A549 (cell line): Measurements from ENCODE around the gene CBFA2T2. TPM values are rescaled to one million over a fixed set of nuclear protein-coding genes. Genes with fewer than 3 reads are reported as not detected.
"Not testable (repeated sequence)": the region's sequence is repeated elsewhere in the genome, so short reads cannot be mapped to it uniquely, and the experiment has no call there.

Source experiments
- ATAC-seq, 2 experiments: fragments of 200-7000 bp in 1 of 2; fragments of >200 bp in 1 of 2; cut with Nextera tagmentation in 1 of 2; cut with Tn5 transposase in 1 of 2; 3 replicates each; pipeline versions ENCODE4 v1.8.0 to v1.9.1; 2018 to 2020; ENCODE audit warnings: mild to moderate bottlenecking in 1 of 2, moderate library complexity in 1 of 2
- CTCF ChIA-PET: fragments of 300-600 bp; sonication (Branson Sonifier 250); formaldehyde crosslinking; extraction: SDS; loops from one replicate; lab custom pipeline; 2021; ENCODE audit warnings: antibody characterized with exemption, inconsistent platforms; lab: Yijun Ruan, JAX
- POLR2A ChIA-PET: fragments of 350-600 bp; formaldehyde crosslinking; extraction: SDS; loops from one replicate; lab custom pipeline; 2021; ENCODE audit warnings: antibody characterized with exemption, inconsistent platforms; lab: Yijun Ruan, JAX
- DNase-seq, 2 experiments: peaks; one replicate each; pipeline versions ENCODE4 v3.0.0 to v3.0.0-alpha.2; 2011 to 2016; ENCODE audit warnings: low read depth in 1 of 2, low spot score in 1 of 2
- FAIRE-seq: peaks from 2 replicates; lab custom pipeline; 2011; peaks lifted over from hg19 to GRCh38; lab: Jason Lieb, UNC
- H3K27ac ChIP-seq, 2 experiments: fragments of >200 bp; sonication (Bioruptor Twin); formaldehyde crosslinking; 3 replicates each; pipeline ENCODE4 v1.5.1; 2016 to 2017
- H3K4me1 ChIP-seq: fragments of >200 bp; sonication (Bioruptor Twin); formaldehyde crosslinking; 3 replicates; pipeline ENCODE4 v1.6.1; 2016
- H3K4me2 ChIP-seq: fragments of >200 bp; sonication (Bioruptor Twin); formaldehyde crosslinking; 3 replicates; pipeline ENCODE4 v1.6.1; 2016
- H3K4me3 ChIP-seq: fragments of >200 bp; sonication (Bioruptor Twin); formaldehyde crosslinking; 3 replicates; pipeline ENCODE4 v1.5.1; 2016
- H3K9me3 ChIP-seq: fragments of >200 bp; sonication (Bioruptor Twin); formaldehyde crosslinking; 3 replicates; pipeline ENCODE4 v1.6.1; 2016
- BHLHE40 ChIP-seq: IDR thresholded peaks from 2 replicates; pipeline ENCODE4 v1.6.1; 2012; ENCODE audit warnings: low read depth, low read length, inconsistent platforms
- CHD4 ChIP-seq: fragments of 200-600 bp; sonication (generic); IDR thresholded peaks from 2 replicates; pipeline ENCODE4 v1.6.1; 2016; ENCODE audit warnings: antibody characterized with exemption, mild to moderate bottlenecking, borderline replicate concordance
- ESRRA ChIP-seq: fragments of 150-350 bp; IDR thresholded peaks from 2 replicates; pipeline ENCODE4 v1.6.1; 2014; ENCODE audit warnings: mild to moderate bottlenecking, low read length, borderline replicate concordance
- FOSL2 ChIP-seq, 2 experiments: fragments of 450-650 bp in 1 of 2; fragments of >200 bp in 1 of 2; sonication (Bioruptor Twin) in 1 of 2; formaldehyde crosslinking; IDR thresholded peaks; 2 replicates each; pipeline versions ENCODE4 v1.5.0 to v1.6.1; 2016 to 2020; ENCODE audit warnings: mild to moderate bottlenecking in 1 of 2, moderate library complexity in 1 of 2
- FOXS1 ChIP-seq: fragments of 250-450 bp; sonication (Bioruptor Pico); IDR thresholded peaks from 2 replicates; pipeline ENCODE4 v1.5.0; 2020; ENCODE audit warnings: mild to moderate bottlenecking, moderate library complexity
- HEYL ChIP-seq: fragments of 250-450 bp; sonication (Bioruptor Pico); IDR thresholded peaks from 2 replicates; pipeline ENCODE4 v1.8.0; 2021; ENCODE audit warnings: mild to moderate bottlenecking, moderate library complexity
- JUN ChIP-seq, 2 experiments: fragments of >200 bp; sonication (Bioruptor Twin); formaldehyde crosslinking; IDR thresholded peaks; 2 replicates in 1 of 2; 3 replicates in 1 of 2; pipeline ENCODE4 v1.6.1; 2016 to 2017
- KDM1A ChIP-seq: fragments of 200-600 bp; sonication (generic); IDR thresholded peaks from 2 replicates; pipeline ENCODE4 v1.6.1; 2016; ENCODE audit warnings: low read depth, mild to moderate bottlenecking
- NFE2L2 ChIP-seq: fragments of 150-350 bp; conservative IDR thresholded peaks from 2 replicates; pipeline ENCODE4 v1.6.1; 2014; ENCODE audit warnings: low read length
- POLR2AphosphoS2 ChIP-seq: conservative IDR thresholded peaks from 2 replicates; pipeline ENCODE4 v1.6.1; 2012; ENCODE audit warnings: low read length, improper control_type of control experiment, inconsistent platforms
- RARB ChIP-seq: fragments of 250-450 bp; sonication (Bioruptor Pico); IDR thresholded peaks from 2 replicates; pipeline ENCODE4 v1.8.0; 2021; ENCODE audit warnings: mild to moderate bottlenecking, moderate library complexity
- REST ChIP-seq: fragments of 200-600 bp; sonication (generic); IDR thresholded peaks from 2 replicates; pipeline ENCODE4 v1.6.1; 2016; ENCODE audit warnings: antibody characterized with exemption, mild to moderate bottlenecking, moderate library complexity
- RNF2 ChIP-seq: fragments of 200-600 bp; sonication (generic); IDR thresholded peaks from 2 replicates; pipeline ENCODE4 v1.6.1; 2016; ENCODE audit warnings: low read depth, mild to moderate bottlenecking, antibody characterized with exemption, moderate library complexity, borderline replicate concordance
- SMC3 ChIP-seq: fragments of >200 bp; sonication (Bioruptor Twin); formaldehyde crosslinking; IDR thresholded peaks from 3 replicates; pipeline ENCODE4 v1.6.1; 2018; ENCODE audit warnings: inconsistent platforms
- SREBF2 ChIP-seq: fragments of 450-650 bp; IDR thresholded peaks from 2 replicates; pipeline ENCODE4 v1.6.1; 2014; ENCODE audit warnings: mild to moderate bottlenecking, moderate library complexity
- ZFP36 ChIP-seq: fragments of 450-650 bp; IDR thresholded peaks from 2 replicates; pipeline ENCODE4 v1.6.1; 2014; ENCODE audit warnings: borderline replicate concordance; ENCODE audit not compliant: partially characterized antibody
- ZSCAN20 ChIP-seq: fragments of 250-450 bp; sonication (Bioruptor Pico); IDR thresholded peaks from 2 replicates; pipeline ENCODE4 v1.8.0; 2022; ENCODE audit warnings: mild to moderate bottlenecking, moderate library complexity
- WGBS: methylation state at CpG from one replicate; pipeline ENCODE4 v1.1.6; 2017; ENCODE audit errors: missing lambda C conversion rate; 5-methylcytosine and 5-hydroxymethylcytosine counted together
- polyA plus RNA-seq, 4 experiments: library from polyadenylated mRNA; depleted of rRNA in 3 of 4; stranded (reverse); fragments of >200 nt; fragmentation: RNase III in 1 of 4; extraction: RNeasy Plus Mini Kit Qiagen cat#74134 plus additional on column Dnase treatment in 1 of 4; gene quantifications; 2 replicates in 3 of 4; 3 replicates in 1 of 4; pipeline ENCODE4 v1.2.3, GENCODE V29; 2011 to 2017

CBFA2T2 gene
- polyA plus RNA-seq, 2 of the 4 experiments (the other 2 are of a cell fraction) = 6.8 to 9.4 TPM

DNA sequence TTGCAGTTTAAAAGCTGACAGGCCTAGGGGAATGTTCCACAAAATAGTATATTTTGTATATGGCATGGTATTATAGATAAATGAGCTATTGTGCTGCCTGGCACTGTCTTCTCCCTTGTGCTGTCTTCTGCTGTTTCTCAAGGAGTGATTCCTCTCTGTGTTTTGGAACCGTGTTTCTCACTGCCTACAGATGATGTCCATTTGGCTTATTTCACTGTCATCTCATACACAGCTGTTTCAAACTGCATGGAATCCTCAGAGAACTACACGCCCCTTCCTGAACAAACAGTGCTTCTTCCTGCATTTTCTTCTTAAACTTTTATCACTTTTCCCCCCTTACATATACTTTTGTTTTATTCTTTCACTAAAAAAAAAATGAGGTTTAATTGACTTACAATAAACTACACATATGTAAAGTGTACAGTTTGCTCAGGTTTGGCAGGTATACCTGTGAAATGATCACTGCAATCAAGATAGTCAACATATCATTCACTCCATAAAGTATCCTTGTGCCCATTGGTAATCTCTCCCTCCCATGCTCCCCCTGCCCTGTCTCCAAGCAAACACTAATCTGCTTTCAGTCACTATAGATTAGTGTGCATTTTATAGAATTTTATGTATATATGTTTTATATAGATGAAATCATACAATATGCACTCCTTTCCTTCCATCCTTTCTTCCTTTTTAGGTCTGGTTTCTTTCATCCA, 43.0 kb downstream of the CBFA2T2 start:
- ChIA-PET CTCF (no interaction called here), POLR2A (no interaction called here)
- WGBS = 44% methylated on average over 2 of the region's 2 CpGs
- Histone ChIP-seq H3K4me1 (peaks cover 9% of the 10 kb centered on the region; the same call in 1 of the 3 replicates), H3K27ac (no peak overlapping the region), H3K4me3 (no peak overlapping the region), H3K9me3 (no peaks in the 10 kb centered on the region), H3K4me2 (no peak overlapping the region)
- TF ChIP-seq CHD4 (no peak), JUN (IDR thresholded peaks at IDR 0.05) (no peak), ZSCAN20 (CRISPR knock-in tag) (no peak), SREBF2 (no peak), KDM1A (no peak), RARB (CRISPR knock-in tag) (no peak), POLR2AphosphoS2 (no peak)
- no peak for ATAC-seq
- no peak for FAIRE-seq
- no peak for DNase-seq

- H3K27ac ChIP-seq, ATAC-seq, H3K4me3 ChIP-seq, DNase-seq, H3K9me3 ChIP-seq, FAIRE-seq, POLR2A ChIA-PET, H3K4me2 ChIP-seq, CTCF ChIA-PET: not testable (repeated sequence)
- WGBS = 89% methylated on average over 6 of the region's 8 CpGs
- H3K4me1 ChIP-seq = peaks cover 22% of the 10 kb centered on the region
Observed at GRCh38 chr20:33535717-33536116, 45.8 kb downstream of the CBFA2T2 start.

GRCh38 chr20:33537608-33538007, 47.7 kb downstream of the CBFA2T2 start:
- H3K9me3 ChIP-seq = no peaks in the 10 kb centered on the region
- H3K4me3 ChIP-seq = no peak overlapping the region
- peaks cover 17% of the 10 kb centered on the region for H3K4me1 ChIP-seq
- POLR2A ChIA-PET = no interaction called here
- CTCF ChIA-PET = interaction anchor here (0.6 kb wide), 2 partner anchors 131 to 1850 kb away, joined by 3 read pairs; no protein-coding TSS in a partner anchor
- FAIRE-seq (no peak), DNase-seq (no peak), ATAC-seq (no peak)
- no peak overlapping the region for H3K27ac ChIP-seq
- H3K4me2 ChIP-seq = no peak overlapping the region
- TF ChIP-seq BHLHE40 = no peak
- no peak for TF ChIP-seq ZFP36
- TF ChIP-seq RNF2 = no peak
- no peak for TF ChIP-seq FOXS1
- no peak for TF ChIP-seq ESRRA
- no peak for TF ChIP-seq FOSL2 (IDR thresholded peaks at IDR 0.05)
- TF ChIP-seq FOSL2 (CRISPR knock-in tag; IDR thresholded peaks at IDR 0.05) = no peak
- no peak for TF ChIP-seq REST
- no peak for TF ChIP-seq NFE2L2
- no peak for TF ChIP-seq SMC3
- TF ChIP-seq HEYL (CRISPR knock-in tag) = no peak
- 62% methylated on average over 2 of the region's 2 CpGs for WGBS
